MCF 10A (cell line): ENCODE measurements around the gene CDKN3. TPM values are rescaled to one million over a fixed set of nuclear protein-coding genes. Genes with fewer than 3 reads are reported as not detected.
"Not testable (repeated sequence)": the region's sequence is repeated elsewhere in the genome, so short reads cannot be mapped to it uniquely, and the experiment has no call there.

Experiments
- BruUV-seq: library from RNA; stranded (reverse); fragments of 400-500 nt; replicated peaks from 2 replicates; lab custom pipeline; 2021; lab: Mats Ljungman, UMichigan
- CTCF ChIA-PET: fragments of 300-600 bp; sonication (Branson Sonifier 250); formaldehyde crosslinking; extraction: SDS; loops from one replicate; lab custom pipeline; 2021; ENCODE audit warnings: antibody characterized with exemption, inconsistent platforms; lab: Yijun Ruan, JAX
- POLR2A ChIA-PET: fragments of 300-600, 350-650 bp; sonication (Branson Sonifier 250); formaldehyde crosslinking; extraction: SDS; loops from one replicate; lab custom pipeline; 2020; ENCODE audit warnings: antibody characterized with exemption, inconsistent platforms; lab: Yijun Ruan, JAX
- DNase-seq: peaks from one replicate; pipeline ENCODE4 v3.0.0-alpha.2; 2018; ENCODE audit not compliant: unreplicated experiment
- H3K27ac Mint-ChIP-seq: one replicate; pipeline ENCODE4 v1.8.0; 2022; ENCODE audit warnings: mild to moderate bottlenecking, low read depth, mixed read lengths; ENCODE audit not compliant: unreplicated experiment
- H3K27me3 Mint-ChIP-seq: one replicate; pipeline ENCODE4 v1.8.0; 2022; ENCODE audit warnings: mixed read lengths; ENCODE audit not compliant: insufficient read depth, unreplicated experiment
- H3K36me3 Mint-ChIP-seq: one replicate; pipeline ENCODE4 v1.8.0; 2022; ENCODE audit warnings: mild to moderate bottlenecking, moderate library complexity, mixed read lengths; ENCODE audit not compliant: insufficient read depth, unreplicated experiment
- H3K4me1 Mint-ChIP-seq: one replicate; pipeline ENCODE4 v1.8.0; 2022; ENCODE audit warnings: mixed read lengths; ENCODE audit not compliant: insufficient read depth, unreplicated experiment
- H3K4me3 Mint-ChIP-seq: one replicate; pipeline ENCODE4 v1.8.0; 2022; ENCODE audit warnings: mild to moderate bottlenecking, moderate library complexity, mixed read lengths; ENCODE audit not compliant: unreplicated experiment
- H3K9me3 Mint-ChIP-seq: one replicate; pipeline ENCODE4 v1.8.0; 2022; ENCODE audit warnings: mixed read lengths; ENCODE audit not compliant: unreplicated experiment
- CTCF ChIP-seq: fragments of 200-600 bp; IDR thresholded peaks from one replicate; pipeline ENCODE4 v1.8.0; 2022; ENCODE audit warnings: antibody characterized with exemption, mild to moderate bottlenecking; ENCODE audit not compliant: unreplicated experiment
- intact Hi-C: fragments of 100-400 bp; cut with micrococcal nuclease; formaldehyde crosslinking; loops from 2 replicates; pipeline ENCODE4 v1.14.1; 2022
- total RNA-seq: library from RNA; stranded (reverse); gene quantifications from 2 replicates; pipeline ENCODE4 v1.2.3, GENCODE V29; 2022

Gene CDKN3
- total RNA-seq, 1 experiment from 2014 or later: 66.5 TPM

DNA sequence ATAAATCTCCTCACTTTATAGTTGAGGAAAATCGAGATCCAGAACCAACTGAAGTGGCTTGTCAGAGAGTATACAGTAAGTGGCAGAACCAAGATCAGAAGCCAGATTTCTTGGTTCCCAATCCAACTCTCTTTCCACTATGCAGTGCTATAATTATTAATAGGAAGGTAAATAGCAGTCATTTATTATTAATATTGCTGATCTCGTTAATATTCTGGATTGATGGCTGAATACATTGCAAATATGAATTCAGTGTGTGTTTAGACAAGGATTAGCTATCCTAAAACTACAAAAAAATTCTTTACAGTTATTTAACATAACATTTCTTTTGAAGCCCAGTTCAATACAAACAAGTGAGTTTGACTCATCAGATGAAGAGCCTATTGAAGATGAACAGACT, 2.8 kb downstream of the CDKN3 start:
- no peak overlapping the region for H3K27ac Mint-ChIP-seq
- POLR2A ChIA-PET: interaction anchor here (1.2 kb wide), 1 partner anchor 41 kb away, joined by 3 read pairs; the partner anchor contains the start of gene CNIH1

GRCh38 chr14:54403401-54404005, 6.7 kb downstream of the CDKN3 start:
- H3K27me3 Mint-ChIP-seq, H3K27ac Mint-ChIP-seq, POLR2A ChIA-PET, intact Hi-C loops, H3K4me1 Mint-ChIP-seq, BruUV-seq, DNase-seq, H3K4me3 Mint-ChIP-seq: not testable (repeated sequence)
- CTCF ChIA-PET: interaction anchor here (0.6 to 1.1 kb wide), 3 partner anchors 9 to 21 kb away, joined by 3 to 4 read pairs (median 3); no protein-coding TSS in a partner anchor
- Mint-ChIP-seq H3K9me3 (peaks cover 12% of the 10 kb centered on the region), H3K36me3 (peaks cover 29% of the 10 kb centered on the region)

More for the DNA sequence above, 2.8 kb downstream of the CDKN3 start:
- no peak overlapping the region for H3K4me3 Mint-ChIP-seq
- no peaks in the 10 kb centered on the region for H3K9me3 Mint-ChIP-seq
- BruUV-seq: no TSS peak
- peaks cover 16% of the 10 kb centered on the region for H3K4me1 Mint-ChIP-seq
- intact Hi-C loops: no loop called here
- CTCF ChIA-PET: interaction anchor here (0.6 kb wide), 1 partner anchor 42 kb away, joined by 3 read pairs; no protein-coding TSS in a partner anchor
- TF ChIP-seq CTCF: no peak
- no peaks in the 10 kb centered on the region for H3K27me3 Mint-ChIP-seq
- H3K36me3 Mint-ChIP-seq: peaks cover 23% of the 10 kb centered on the region
- DNase-seq: no peak

DNA sequence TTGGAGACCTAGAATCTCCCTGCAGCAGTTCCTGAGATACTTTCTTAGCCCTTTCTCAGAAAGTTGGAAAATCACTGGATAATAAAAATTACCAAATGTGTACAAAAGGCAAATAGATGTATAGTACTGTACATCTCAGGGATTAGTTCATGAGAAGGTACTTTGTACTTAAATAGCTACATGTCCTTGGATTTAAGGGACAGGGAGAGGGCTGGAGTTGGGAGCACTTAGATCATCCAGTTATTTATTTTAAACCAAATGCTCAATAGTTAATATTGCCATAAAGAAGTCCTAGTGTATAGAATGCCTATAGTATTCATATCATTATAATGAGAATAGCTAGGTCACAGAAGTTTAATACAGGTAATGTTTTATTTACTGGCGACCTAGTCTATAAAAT, 13.4 kb downstream of the CDKN3 start:
- Mint-ChIP-seq H3K4me1 (no peaks in the 10 kb centered on the region), H3K36me3 (peaks cover 31% of the 10 kb centered on the region), H3K4me3 (no peak overlapping the region), H3K27ac (no peak overlapping the region), H3K27me3 (no peaks in the 10 kb centered on the region), H3K9me3 (peaks cover 12% of the 10 kb centered on the region)
- intact Hi-C loops: no loop called here
- no peak for DNase-seq
- ChIA-PET POLR2A (interaction anchor here (1.2 kb wide), 1 partner anchor 28 kb away, joined by 3 read pairs; no protein-coding TSS in a partner anchor), CTCF (interaction anchor here (1.1 kb wide), 1 partner anchor 21 kb away, joined by 3 read pairs; no protein-coding TSS in a partner anchor)
- no peak for TF ChIP-seq CTCF
- BruUV-seq: no TSS peak

GRCh38 chr14:54411371-54411770, 14.6 kb downstream of the CDKN3 start:
- intact Hi-C loops: no loop called here
- no peaks in the 10 kb centered on the region for H3K27me3 Mint-ChIP-seq
- no peak for DNase-seq
- H3K36me3 Mint-ChIP-seq: peaks cover 31% of the 10 kb centered on the region
- BruUV-seq: no TSS peak
- H3K4me3 Mint-ChIP-seq: no peak overlapping the region
- H3K9me3 Mint-ChIP-seq: peaks cover 6% of the 10 kb centered on the region
- ChIA-PET CTCF (interaction anchor here (0.7 to 1.8 kb wide), 4 partner anchors 9 to 305 kb away, joined by 4 to 9 read pairs (median 5); partner anchors contain the start of gene CDKN3), POLR2A (interaction anchor here (0.6 to 2.4 kb wide), 4 partner anchors 13 to 245 kb away, joined by 3 to 16 read pairs (median 3); partner anchors contain the start of gene CDKN3)
- no peaks in the 10 kb centered on the region for H3K4me1 Mint-ChIP-seq
- no peak overlapping the region for H3K27ac Mint-ChIP-seq
- TF ChIP-seq CTCF: no peak
